NB4 (cell line): ENCODE measurements around the gene RAB27B.

Experiments
- MYC ChIP-seq: IDR thresholded peaks from 2 replicates; pipeline ENCODE4 v1.6.1; 2011; ENCODE audit warnings: low read depth, low read length
- POLR2A ChIP-seq: IDR thresholded peaks from 2 replicates; pipeline ENCODE4 v1.6.1; 2011; ENCODE audit warnings: mild to moderate bottlenecking; ENCODE audit not compliant: insufficient read length; ENCODE audit errors: extremely low read depth
- TF ChIP-seq, protein P1 (sequence below): IDR thresholded peaks from one replicate; pipeline ENCODE4 v1.5.1; 2012; ENCODE audit warnings: low read depth, low read length
- TF ChIP-seq, protein P2 (sequence below): IDR thresholded peaks from 2 replicates; pipeline ENCODE4 v1.6.1; 2011; ENCODE audit warnings: low read depth, low read length

GRCh38 chr18:54919412-54919811 lies 91.1 kb downstream of the RAB27B start:
- TF ChIP-seq, protein P1, sequence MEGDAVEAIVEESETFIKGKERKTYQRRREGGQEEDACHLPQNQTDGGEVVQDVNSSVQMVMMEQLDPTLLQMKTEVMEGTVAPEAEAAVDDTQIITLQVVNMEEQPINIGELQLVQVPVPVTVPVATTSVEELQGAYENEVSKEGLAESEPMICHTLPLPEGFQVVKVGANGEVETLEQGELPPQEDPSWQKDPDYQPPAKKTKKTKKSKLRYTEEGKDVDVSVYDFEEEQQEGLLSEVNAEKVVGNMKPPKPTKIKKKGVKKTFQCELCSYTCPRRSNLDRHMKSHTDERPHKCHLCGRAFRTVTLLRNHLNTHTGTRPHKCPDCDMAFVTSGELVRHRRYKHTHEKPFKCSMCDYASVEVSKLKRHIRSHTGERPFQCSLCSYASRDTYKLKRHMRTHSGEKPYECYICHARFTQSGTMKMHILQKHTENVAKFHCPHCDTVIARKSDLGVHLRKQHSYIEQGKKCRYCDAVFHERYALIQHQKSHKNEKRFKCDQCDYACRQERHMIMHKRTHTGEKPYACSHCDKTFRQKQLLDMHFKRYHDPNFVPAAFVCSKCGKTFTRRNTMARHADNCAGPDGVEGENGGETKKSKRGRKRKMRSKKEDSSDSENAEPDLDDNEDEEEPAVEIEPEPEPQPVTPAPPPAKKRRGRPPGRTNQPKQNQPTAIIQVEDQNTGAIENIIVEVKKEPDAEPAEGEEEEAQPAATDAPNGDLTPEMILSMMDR, result no peak
- TF ChIP-seq POLR2A (no peak), MYC (no peak)
- TF ChIP-seq, protein P2, sequence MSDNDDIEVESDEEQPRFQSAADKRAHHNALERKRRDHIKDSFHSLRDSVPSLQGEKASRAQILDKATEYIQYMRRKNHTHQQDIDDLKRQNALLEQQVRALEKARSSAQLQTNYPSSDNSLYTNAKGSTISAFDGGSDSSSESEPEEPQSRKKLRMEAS, result no peak
